ENCODE measurements around the gene UEVLD. TPM values are rescaled to one million over a fixed set of nuclear protein-coding genes. Genes with fewer than 3 reads are reported as not detected.

The UEVLD gene
- total RNA-seq, 2 experiments from 2014 or later = 12.1 to 12.2 TPM

- H3K36me3 Mint-ChIP-seq (ENCODE audit: low read depth) = peaks cover 33% of the 10 kb centered on the region
Measured at GRCh38 chr11:18575361-18575760, 13.2 kb downstream of the UEVLD start.

GRCh38 chr11:18567081-18567480 lies 21.5 kb downstream of the UEVLD start:
- Mint-ChIP-seq H3K9me3 (no peaks in the 10 kb centered on the region), H3K27ac (no peak overlapping the region), H3K4me3 (no peak overlapping the region), H3K36me3 (ENCODE audit: low read depth) (peaks cover 14% of the 10 kb centered on the region), H3K4me1 (no peaks in the 10 kb centered on the region), H3K27me3 (no peaks in the 10 kb centered on the region)
- no peak for DNase-seq
- CTCF ChIA-PET = no interaction called here
- POLR2A ChIA-PET = no interaction called here

More at GRCh38 chr11:18575361-18575760, 13.2 kb downstream of the UEVLD start:
- POLR2A ChIA-PET = no interaction called here
- Mint-ChIP-seq H3K4me3 (no peak overlapping the region), H3K27me3 (no peaks in the 10 kb centered on the region), H3K9me3 (no peaks in the 10 kb centered on the region), H3K4me1 (peaks cover 31% of the 10 kb centered on the region), H3K27ac (no peak overlapping the region)
- DNase-seq = no peak
- CTCF ChIA-PET = interaction anchor here (1.5 to 1.6 kb wide), 2 partner anchors 9 to 13 kb away, joined by 3 read pairs; partner anchors contain the start of gene UEVLD

- no peak for DNase-seq
- no peak overlapping the region for H3K27ac Mint-ChIP-seq
- no peaks in the 10 kb centered on the region for H3K27me3 Mint-ChIP-seq
- ChIA-PET CTCF (interaction anchor here (0.6 kb wide), 1 partner anchor 202 kb away, joined by 3 read pairs; no protein-coding TSS in a partner anchor), POLR2A (no interaction called here)
- H3K9me3 Mint-ChIP-seq = no peaks in the 10 kb centered on the region
- no peaks in the 10 kb centered on the region for H3K4me1 Mint-ChIP-seq
- H3K4me3 Mint-ChIP-seq = no peak overlapping the region
- H3K36me3 Mint-ChIP-seq (ENCODE audit: low read depth) = peaks cover 12% of the 10 kb centered on the region
Measured at GRCh38 chr11:18566406-18566805, 22.1 kb downstream of the UEVLD start.

- H3K9me3 Mint-ChIP-seq = no peaks in the 10 kb centered on the region
- H3K36me3 Mint-ChIP-seq (ENCODE audit: low read depth) = peaks cover 9% of the 10 kb centered on the region
- DNase-seq = no peak
- CTCF ChIA-PET = interaction anchor here (0.6 to 1.6 kb wide), 3 partner anchors 9 to 368 kb away, joined by 3 to 6 read pairs (median 4); no protein-coding TSS in a partner anchor
- no peak overlapping the region for H3K27ac Mint-ChIP-seq
- no peak overlapping the region for H3K4me3 Mint-ChIP-seq
- POLR2A ChIA-PET = no interaction called here
- H3K27me3 Mint-ChIP-seq = no peaks in the 10 kb centered on the region
- H3K4me1 Mint-ChIP-seq = no peaks in the 10 kb centered on the region
Measured at GRCh38 chr11:18564149-18564548, 24.4 kb downstream of the UEVLD start.

- CTCF ChIA-PET = interaction anchor here (1.6 kb wide), 1 partner anchor 16 kb away, joined by 6 read pairs; no protein-coding TSS in a partner anchor
- Mint-ChIP-seq H3K4me1 (no peaks in the 10 kb centered on the region), H3K27ac (no peak overlapping the region), H3K4me3 (no peak overlapping the region), H3K9me3 (no peaks in the 10 kb centered on the region), H3K36me3 (ENCODE audit: low read depth) (peaks cover 8% of the 10 kb centered on the region), H3K27me3 (no peaks in the 10 kb centered on the region)
- POLR2A ChIA-PET = no interaction called here
- no peak for DNase-seq
Measured at GRCh38 chr11:18563090-18563730, 25.3 kb downstream of the UEVLD start.

GRCh38 chr11:18548001-18548400 lies 40.5 kb downstream of the UEVLD start:
- Mint-ChIP-seq H3K27me3 (no peaks in the 10 kb centered on the region), H3K9me3 (no peaks in the 10 kb centered on the region), H3K27ac (no peak overlapping the region), H3K4me1 (no peaks in the 10 kb centered on the region), H3K4me3 (no peak overlapping the region), H3K36me3 (ENCODE audit: low read depth) (peaks cover 17% of the 10 kb centered on the region)
- ChIA-PET POLR2A (no interaction called here), CTCF (no interaction called here)
- DNase-seq = no peak

- Mint-ChIP-seq H3K9me3 (no peaks in the 10 kb centered on the region), H3K4me1 (peaks cover 2% of the 10 kb centered on the region), H3K27me3 (no peaks in the 10 kb centered on the region), H3K36me3 (ENCODE audit: low read depth) (peaks cover 5% of the 10 kb centered on the region), H3K4me3 (no peak overlapping the region), H3K27ac (no peak overlapping the region)
- ChIA-PET CTCF (interaction anchor here (0.5 to 1.8 kb wide), 11 partner anchors 9 to 309 kb away, joined by 3 to 8 read pairs (median 4); no protein-coding TSS in a partner anchor), POLR2A (interaction anchor here (0.5 to 0.9 kb wide), 2 partner anchors 86 to 93 kb away, joined by 4 read pairs; partner anchors contain the start of gene SPTY2D1)
- DNase-seq = peak; percentile 14
Measured at GRCh38 chr11:18540207-18541009, 48.1 kb downstream of the UEVLD start.

GRCh38 chr11:18536209-18536608 lies 52.3 kb downstream of the UEVLD start:
- no peaks in the 10 kb centered on the region for H3K27me3 Mint-ChIP-seq
- H3K36me3 Mint-ChIP-seq (ENCODE audit: low read depth) = no peaks in the 10 kb centered on the region
- ChIA-PET POLR2A (no interaction called here), CTCF (interaction anchor here (0.6 to 1.3 kb wide), 4 partner anchors 10 to 197 kb away, joined by 3 to 5 read pairs (median 3); no protein-coding TSS in a partner anchor)
- no peaks in the 10 kb centered on the region for H3K9me3 Mint-ChIP-seq
- H3K4me3 Mint-ChIP-seq = no peak overlapping the region
- H3K27ac Mint-ChIP-seq = no peak overlapping the region
- DNase-seq = no peak
- peaks cover 2% of the 10 kb centered on the region for H3K4me1 Mint-ChIP-seq

GRCh38 chr11:18534245-18534644 lies 54.3 kb downstream of the UEVLD start:
- Mint-ChIP-seq H3K27ac (no peak overlapping the region), H3K27me3 (no peaks in the 10 kb centered on the region), H3K36me3 (ENCODE audit: low read depth) (no peaks in the 10 kb centered on the region), H3K4me3 (no peak overlapping the region), H3K9me3 (no peaks in the 10 kb centered on the region), H3K4me1 (peaks cover 2% of the 10 kb centered on the region)
- ChIA-PET POLR2A (no interaction called here), CTCF (interaction anchor here (0.5 to 1.4 kb wide), 2 partner anchors 16 to 19 kb away, joined by 3 read pairs; no protein-coding TSS in a partner anchor)
- DNase-seq = no peak

GRCh38 chr11:18533365-18533764 lies 55.2 kb downstream of the UEVLD start:
- CTCF ChIA-PET = interaction anchor here (0.6 to 1.4 kb wide), 2 partner anchors 17 to 198 kb away, joined by 3 read pairs; no protein-coding TSS in a partner anchor
- peaks cover 4% of the 10 kb centered on the region for H3K36me3 Mint-ChIP-seq (ENCODE audit: low read depth)
- POLR2A ChIA-PET = no interaction called here
- no peak overlapping the region for H3K4me3 Mint-ChIP-seq
- no peaks in the 10 kb centered on the region for H3K9me3 Mint-ChIP-seq
- peaks cover 9% of the 10 kb centered on the region for H3K4me1 Mint-ChIP-seq
- H3K27ac Mint-ChIP-seq = no peak overlapping the region
- DNase-seq = no peak
- H3K27me3 Mint-ChIP-seq = no peaks in the 10 kb centered on the region

- peak overlapping the region; percentile 97 for H3K4me3 Mint-ChIP-seq
- H3K27me3 Mint-ChIP-seq = no peaks in the 10 kb centered on the region
- ChIA-PET CTCF (no interaction called here), POLR2A (interaction anchor here (0.7 kb wide), 2 partner anchors 107 to 206 kb away, joined by 3 to 6 read pairs; partner anchors contain the start of gene SPTY2D1)
- DNase-seq = no peak
- no peaks in the 10 kb centered on the region for H3K9me3 Mint-ChIP-seq
- H3K4me1 Mint-ChIP-seq = peaks cover 37% of the 10 kb centered on the region
- peak overlapping the region; percentile 99 for H3K27ac Mint-ChIP-seq
- peaks cover 19% of the 10 kb centered on the region for H3K36me3 Mint-ChIP-seq (ENCODE audit: low read depth)
Measured at GRCh38 chr11:18527512-18527911, 61.0 kb downstream of the UEVLD start.

GRCh38 chr11:18526521-18527296 lies 61.8 kb downstream of the UEVLD start, which contains the start of gene TSG101:
Gene TSG101, minus strand, starts transcription at chr11:18526942. Its CDS starts 126 bp downstream, at chr11:18526816.
- POLR2A ChIA-PET = interaction anchor here (0.6 to 0.7 kb wide), 3 partner anchors 108 to 251 kb away, joined by 3 to 6 read pairs (median 4); partner anchors contain the start of gene SPTY2D1
- peaks cover 42% of the 10 kb centered on the region for H3K4me1 Mint-ChIP-seq
- CTCF ChIA-PET = interaction anchor here (0.9 to 1.7 kb wide), 6 partner anchors 9 to 238 kb away, joined by 3 to 13 read pairs (median 6); no protein-coding TSS in a partner anchor

More at GRCh38 chr11:18526521-18527296, 61.8 kb downstream of the UEVLD start, which contains the start of gene TSG101:
- H3K9me3 Mint-ChIP-seq = no peaks in the 10 kb centered on the region
- H3K36me3 Mint-ChIP-seq (ENCODE audit: low read depth) = peaks cover 26% of the 10 kb centered on the region
- peak within 1 kb of the TSS; percentile 97 for H3K4me3 Mint-ChIP-seq
- DNase-seq = peak; percentile 93
- H3K27ac Mint-ChIP-seq = peak within 1 kb of the TSS; percentile 99
- no peaks in the 10 kb centered on the region for H3K27me3 Mint-ChIP-seq
